NCI-H82 treated with DMSO at 0.1 percent for 48 hours (cell line): ENCODE measurements around the gene C2CD2.

Experiments used
- DNase-seq: peaks from one replicate; lab custom pipeline; 2025; ENCODE audit not compliant: unreplicated experiment; lab: John Stamatoyannopoulos, UW

C2CD2 gene

DNA sequence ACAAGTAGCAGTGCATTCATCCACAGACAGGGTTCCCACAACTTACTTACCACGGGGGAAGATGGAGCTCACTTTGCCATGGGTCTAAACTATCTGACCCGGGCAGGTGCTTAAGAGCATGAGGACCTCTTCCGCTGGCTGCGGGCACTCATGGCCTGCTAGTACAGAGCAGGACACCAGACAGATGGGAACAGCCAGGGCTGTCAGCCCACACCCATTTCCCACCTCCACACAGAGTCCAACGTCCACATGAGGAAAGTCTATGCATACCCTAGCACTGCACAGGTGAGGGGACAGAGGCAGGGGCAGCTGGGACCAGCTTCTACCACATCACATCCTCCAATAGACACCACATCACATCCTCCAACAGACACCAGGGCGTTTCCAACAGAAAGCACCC, 38.9 kb downstream of the C2CD2 start:
- no peak for DNase-seq

DNA sequence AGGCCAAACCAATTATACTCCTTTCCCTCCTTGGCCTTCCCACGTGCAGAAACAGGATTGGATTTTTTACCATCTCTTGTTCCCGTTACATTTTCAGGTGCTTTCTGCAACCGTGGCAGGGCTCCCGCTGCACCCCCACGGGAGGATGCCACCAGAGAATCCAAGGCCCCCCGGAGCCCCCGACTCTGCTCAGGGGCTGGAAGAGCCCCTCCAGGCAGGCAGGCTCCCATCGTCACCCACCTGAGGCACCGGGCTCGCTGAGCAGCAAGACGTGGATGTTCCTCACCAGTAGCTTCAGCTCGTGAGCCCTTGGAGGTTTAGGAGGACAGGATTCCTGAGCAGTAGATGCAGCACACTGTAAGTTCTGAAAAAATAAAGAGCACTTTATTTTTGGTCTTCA, 39.5 kb downstream of the C2CD2 start:
- no peak for DNase-seq

DNA sequence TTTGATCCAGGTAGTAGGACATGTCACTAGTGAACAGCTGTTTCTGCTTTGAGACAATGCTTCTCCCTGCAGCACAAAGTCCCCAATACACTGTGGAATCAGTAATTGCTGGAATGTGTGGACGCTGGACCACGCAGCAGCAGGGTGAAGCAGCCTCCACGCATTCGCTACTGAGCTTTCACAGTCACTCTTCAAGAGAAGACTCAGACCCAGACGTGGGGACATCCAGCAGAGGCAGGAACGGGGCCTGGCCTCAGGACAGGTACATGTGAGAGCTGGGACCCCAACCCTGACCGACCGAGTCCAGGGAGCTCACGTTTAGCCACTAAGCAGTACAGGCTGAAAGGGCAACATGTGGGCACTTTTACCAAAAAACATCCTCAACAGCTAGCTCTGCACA, 40.6 kb downstream of the C2CD2 start:
- no peak for DNase-seq

DNA sequence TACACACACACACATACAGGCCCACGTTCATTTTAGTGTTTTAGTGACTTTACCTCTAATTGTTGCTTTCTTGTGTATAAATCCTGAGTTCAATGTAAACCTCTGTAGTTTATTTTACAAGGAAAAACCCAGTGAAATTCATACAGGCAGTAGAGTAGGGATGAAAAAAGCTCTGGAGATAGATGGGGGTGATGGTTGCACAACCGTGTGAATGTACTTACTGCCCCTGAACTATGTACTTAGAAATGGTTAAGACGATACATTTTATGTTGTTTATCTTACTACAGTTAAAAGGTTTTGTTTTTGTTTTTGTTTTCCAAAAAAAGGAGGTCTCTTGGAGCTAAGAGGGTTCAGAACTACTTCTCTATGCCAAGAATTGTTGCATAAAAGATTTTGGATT, 45.0 kb downstream of the C2CD2 start:
- no peak for DNase-seq

DNA sequence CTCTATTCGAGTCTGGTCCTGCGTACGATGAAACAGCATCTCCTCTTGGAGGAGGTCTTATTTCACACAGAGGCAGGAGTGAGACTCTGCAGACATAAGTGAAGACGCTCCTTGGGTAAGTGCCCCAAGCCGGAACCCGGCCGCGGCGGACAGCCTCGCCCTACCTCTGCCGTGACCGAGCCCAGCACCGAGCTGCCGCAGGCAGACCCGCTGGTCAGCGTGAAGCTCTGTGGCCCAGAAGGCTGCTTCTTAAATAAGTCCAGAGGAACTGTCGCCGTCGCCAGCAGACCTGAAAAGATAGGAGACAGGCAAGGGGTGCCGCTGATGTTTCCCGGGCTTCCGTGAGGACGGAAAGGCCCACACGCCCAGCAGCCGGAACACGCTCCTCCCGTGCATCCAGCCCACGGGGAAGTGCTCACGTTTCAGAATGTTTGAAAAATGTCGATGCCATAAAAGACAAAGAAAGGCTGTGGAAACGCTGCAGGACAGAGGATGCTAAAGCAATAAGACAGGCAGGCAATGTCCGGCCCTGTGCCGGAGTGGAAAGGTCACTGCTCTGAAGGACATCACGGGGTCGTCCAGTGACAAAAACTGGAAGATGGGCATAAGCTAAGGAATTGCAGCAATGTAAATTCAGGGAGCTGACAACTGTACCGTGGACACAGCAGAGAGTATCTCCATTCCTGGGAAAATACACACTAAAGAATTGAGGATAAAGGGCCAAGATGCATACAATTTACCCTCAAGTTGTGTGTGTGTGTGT, 46.1 kb downstream of the C2CD2 start:
- no peak for DNase-seq

DNA sequence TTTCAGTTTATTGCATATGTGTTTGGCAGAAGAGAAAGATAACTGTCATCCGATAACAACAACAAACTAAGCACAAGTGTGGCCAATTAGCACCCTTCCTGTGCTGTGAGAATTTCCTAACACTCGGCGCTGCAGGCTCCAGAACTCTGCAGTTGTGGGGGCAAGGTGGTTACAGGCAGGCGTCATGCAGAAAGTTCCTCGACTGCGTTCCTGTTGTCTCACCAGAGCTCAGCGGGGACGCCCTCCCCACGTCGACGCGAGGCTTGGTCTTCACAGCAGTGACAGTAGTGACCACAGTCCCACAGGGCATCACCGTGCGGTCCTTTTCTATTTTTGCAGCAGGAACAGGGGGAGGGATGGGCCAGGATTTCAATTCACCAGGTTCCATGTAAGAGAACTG, 47.0 kb downstream of the C2CD2 start:
- DNase-seq = no peak

DNA sequence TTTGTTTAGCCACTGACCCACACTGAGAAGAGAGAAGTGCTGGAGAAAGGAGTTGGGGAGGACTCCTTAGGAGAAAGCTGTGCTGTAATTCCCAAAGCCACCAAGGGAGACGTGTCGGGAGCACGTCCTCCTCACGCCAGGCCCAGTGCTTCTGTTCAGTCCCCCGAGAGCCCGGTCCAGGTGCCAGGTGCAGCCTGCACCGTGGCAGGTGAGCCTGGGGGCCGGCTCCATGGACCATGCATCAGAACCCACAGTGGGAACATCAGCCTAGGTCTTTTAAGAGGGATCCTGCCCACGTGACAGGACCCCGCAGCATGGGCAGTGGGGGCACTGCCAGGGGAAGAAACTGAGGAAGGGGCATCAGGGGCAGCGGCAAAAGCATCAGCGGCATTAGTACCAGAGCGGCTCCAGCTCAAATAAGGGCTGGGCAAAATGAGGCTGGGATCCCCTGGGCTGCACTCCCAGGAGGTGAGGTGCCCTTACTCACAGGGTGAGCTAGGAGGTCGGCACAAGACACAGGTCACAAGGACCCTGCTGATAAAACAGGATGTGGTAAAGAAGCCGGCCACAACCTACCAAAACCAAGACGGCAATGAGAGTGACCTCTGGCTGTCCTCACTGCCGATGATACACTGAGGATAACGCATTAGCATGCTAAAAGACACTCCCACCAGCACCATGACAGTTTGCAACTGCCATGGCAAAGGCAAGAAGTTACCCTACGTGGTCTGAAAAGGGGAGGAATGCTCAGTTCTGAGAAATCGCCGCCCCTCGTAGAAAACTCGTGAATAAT, 50.1 kb downstream of the C2CD2 start:
- DNase-seq = no peak

DNA sequence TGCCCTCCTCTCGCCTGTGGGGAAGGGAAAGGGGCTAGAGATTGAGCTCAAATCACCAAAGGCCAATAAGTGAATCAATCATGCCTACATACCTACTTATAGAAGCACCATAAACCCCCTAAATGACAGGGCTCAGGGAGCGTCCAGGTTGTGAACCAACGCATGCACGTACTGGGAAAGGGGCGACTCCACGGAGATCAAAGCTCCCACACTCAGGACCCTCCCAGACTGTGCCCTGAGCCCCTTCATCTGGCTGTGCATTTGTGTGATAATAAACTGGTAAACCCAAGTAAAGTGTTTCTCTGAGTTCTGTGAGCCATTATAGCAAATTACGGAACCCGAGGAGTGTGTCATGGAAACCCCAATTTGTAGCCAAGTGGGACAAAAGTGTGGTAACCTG, 50.9 kb downstream of the C2CD2 start:
- DNase-seq = no peak

DNA sequence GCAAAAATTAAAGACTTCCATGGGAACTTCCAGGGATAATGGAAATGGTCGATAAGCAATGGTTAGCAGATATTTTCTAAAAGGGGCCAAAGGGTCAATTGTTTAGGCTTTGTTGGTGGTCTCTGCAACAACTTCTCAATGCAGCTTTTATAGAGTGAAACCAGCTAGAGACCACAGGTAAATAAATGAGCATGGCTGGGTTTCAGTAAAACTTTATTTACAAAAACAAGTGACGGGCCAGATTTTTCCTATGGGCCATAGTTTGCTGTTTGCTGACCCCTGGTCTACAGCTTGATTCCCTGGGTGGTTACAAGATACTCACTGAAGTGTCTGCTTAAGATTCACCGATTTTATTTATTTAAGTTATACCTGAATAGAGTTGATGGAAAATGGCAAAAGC, 52.0 kb downstream of the C2CD2 start:
- no peak for DNase-seq

DNA sequence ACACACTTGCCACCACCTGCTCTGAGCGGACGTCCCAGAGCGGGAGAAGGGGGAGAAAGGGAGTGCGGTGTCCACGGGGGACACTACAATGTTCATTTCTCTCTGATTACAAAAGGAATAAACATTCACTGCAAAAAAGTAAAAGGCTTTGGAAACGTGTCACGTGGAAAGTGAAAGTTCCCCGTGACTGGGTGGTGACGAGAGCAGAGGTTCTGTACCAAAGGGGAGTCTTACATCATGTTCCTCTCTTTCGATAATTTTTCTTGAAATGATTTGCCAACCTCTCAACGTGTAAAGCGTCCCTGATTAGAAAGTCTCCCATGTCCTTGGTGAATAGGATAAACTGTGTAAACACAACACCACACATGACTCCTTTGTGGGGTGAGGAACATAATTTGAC, 52.7 kb downstream of the C2CD2 start:
- DNase-seq = no peak

DNA sequence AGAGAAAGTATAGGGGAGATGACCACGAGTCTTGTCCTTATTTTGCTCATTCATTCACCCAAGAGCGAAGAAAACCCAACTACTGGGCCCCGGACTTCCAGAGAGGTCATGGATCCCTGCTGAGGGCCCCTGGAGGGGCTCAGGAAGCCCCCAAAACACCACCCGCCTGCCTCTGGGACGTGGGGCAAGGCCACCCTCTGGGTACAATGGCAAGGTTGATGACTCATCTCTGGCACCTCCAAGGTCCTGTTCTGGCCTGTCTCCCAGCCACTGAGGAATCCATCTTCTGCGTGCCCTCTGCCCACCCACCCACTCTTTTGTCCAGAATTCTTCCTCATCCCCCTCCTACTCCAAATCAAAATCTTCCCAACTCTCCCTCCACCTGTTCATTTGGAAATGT, 53.4 kb downstream of the C2CD2 start:
- DNase-seq = no peak

DNA sequence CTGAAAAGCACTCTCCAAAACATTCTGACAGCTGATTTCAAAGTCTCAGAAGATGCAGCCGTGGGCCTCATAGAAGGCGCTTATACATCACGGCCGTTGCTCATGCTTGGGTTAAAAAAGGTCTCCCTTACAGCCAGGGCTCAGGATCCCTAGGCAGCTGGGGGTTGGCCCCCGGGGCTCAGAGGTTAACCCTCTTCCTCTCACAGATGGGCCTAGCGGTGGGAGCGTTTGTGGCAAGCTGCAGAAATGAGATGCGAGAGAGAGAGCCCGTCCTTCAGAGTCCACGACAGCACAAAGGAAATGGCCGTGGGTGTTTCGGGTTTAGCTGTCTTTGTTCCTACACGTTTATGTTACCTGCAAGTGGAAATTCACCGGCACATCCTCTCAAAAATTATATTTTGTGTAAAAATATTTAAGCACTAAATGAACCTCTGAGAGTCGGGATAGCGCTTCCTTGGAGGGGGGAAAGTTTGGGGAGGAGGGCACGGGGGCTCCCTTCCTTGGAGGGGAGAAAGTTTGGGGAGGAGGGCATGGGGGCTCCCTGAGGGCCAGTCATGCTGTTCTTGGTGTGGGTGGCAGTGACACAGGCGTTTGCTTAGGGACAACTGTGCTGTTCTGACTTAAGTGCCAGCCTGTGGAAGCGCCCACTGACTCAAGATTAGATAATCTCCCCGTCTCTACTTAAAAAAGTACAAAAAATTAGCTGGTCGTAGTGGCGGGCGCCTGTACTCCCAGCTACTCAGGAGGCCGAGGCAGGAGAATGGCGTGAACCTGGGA, 54.2 kb downstream of the C2CD2 start:
- no peak for DNase-seq

DNA sequence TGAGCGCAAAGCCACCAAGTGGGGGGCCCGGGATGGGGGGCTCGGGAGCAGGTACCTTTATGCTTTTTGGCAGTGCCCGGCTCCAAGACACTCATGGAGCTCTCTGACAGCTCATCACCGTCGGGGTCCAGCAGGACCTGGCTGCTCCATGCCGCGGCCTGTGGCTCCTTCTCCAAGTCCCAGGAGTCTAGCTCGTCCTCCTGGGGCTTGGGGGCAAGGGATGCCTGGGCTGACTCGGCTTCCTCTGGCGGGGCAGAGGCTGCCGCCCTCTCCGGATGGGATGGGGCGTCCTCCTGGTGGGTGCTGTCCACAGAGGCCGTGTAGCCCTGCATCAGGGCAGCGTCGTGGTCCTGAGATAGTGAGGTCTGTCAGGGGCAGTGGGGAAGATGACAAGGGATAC, 54.8 kb downstream of the C2CD2 start:
- DNase-seq = no peak

DNA sequence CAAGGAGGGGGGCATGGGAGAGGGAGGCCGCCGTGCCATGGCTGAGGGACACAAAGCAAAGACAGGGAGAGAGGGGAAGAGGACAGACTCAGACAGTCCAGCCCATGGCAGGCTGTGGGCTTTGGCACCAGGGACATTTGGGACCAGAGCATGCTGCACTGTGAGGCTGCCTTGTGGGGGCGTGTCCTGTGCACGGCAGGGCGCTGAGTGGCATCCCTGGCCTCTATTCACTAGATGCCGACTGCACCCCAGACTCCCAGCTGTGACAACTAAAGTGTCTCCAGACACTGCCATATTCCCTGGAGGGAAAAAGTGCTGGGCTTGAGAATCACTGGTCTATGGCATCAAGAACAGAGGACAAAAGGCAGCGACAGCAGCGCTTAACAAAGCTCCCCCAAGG, 56.1 kb downstream of the C2CD2 start:
- no peak for DNase-seq

DNA sequence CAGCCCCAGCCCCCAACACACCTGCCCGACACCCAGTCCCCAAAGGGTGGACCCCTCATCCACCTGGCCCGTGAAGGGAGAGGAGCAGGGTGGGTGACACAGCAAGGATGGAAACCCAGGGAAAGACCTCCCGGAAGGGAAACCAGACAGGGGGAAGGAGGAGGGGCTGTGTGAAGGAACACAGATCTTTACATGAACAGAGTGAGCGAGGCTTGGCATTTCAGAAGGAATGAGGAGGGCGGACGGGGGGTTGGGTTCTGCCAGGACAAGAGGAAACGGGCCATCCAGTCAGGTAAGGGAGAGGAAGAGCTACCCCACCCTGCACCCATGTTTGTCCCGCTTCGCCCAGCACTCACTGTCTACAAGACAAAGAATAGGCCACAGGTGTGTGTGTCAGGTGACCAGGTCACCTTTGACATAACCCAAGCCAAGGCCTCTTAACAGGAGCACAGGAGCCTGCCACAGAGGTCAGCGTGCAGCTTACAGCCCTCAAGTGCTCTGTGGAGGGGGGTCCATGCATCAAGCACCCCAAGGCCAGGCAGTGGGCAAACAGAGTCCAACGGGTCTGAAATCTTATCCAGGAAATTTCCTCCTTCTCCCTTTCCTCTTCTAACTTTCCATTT, 56.7 kb downstream of the C2CD2 start:
- DNase-seq = no peak

DNA sequence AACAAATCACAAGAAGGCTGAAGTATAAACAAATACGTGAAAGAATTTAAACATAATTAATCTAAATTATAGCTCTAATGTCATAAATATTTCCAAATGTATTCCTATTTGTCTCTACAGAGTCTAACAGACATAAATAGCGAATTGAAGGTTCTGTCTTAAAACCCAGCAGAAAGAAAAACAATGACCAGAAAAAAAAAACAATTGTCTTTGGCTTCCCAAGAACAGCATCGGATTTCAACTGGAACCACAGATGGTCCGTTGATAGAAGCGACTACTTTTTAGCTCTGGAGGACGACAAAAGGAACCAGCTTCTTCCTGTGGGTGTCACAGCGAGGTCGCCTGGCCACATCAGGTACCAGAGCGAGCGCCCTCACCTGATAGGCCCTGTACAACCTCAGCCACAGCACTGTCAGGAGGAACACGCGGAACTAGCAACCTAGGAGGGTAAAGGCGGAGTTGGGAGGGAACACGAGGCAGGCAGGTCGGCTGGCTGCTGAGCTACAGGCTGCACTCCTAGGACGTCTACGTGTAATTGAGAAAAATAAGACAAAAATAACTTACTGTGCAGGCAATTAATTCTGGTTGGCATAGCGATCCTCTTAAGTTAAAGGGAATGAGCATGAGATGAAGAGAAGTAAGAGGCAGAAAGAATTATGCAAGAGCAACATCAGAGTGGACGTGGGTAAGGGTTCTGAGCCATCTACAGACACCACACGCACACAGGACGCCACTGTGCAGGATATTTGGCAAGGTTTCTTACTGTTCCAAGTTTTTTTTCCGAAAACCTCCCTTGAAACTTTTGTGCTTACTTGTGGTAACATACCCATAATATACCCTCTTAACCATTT, 58.0 kb downstream of the C2CD2 start:
- DNase-seq = no peak

DNA sequence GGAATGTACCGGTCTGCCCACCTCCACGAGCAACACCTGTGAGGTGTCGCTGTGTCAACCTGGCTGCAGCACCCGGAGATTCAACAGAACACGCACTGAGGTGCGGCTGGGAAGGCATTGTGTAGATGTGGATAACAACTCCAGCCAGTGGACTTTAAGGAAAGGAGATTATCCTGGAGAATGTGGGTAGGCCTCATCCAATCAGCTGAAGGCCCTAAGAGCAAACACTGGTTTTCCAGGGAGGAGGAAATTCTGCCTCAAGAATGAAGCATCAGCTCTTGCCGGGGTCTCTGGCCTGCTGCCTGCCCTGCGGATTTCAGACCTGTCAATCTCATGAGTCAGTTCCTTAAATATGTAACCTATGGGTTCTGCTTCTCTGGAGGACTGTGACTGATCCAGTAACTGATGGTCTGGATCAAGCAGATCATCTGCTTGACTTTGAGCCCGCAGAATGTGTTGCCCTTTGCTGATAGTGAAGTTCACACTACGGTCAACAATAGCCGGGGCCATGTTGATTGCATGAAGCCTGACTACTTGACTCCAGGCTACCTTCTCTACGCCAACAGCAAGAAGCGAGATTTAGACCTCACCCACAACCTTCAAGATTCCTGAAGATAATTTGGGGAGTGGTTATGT, 58.8 kb downstream of the C2CD2 start:
- no peak for DNase-seq

DNA sequence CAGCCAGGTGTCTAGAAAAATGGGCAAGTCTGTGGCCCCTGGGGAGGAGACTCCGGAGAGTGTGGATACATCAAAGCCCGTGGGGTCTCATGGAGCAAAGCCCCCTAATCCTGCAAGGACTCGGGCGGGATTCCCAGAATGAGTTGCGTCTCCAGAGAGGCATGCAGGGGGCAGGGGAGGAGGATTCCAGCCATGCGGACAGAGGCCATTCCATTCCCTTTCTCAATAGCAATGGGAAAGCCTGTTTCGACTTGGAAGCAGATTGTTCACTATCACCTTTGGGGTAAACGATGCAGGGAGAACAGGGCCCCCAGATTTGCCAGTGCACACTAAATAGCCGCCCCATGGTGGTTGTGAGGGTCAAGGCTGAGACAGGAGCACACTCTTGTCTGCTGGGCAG, 59.3 kb downstream of the C2CD2 start:
- no peak for DNase-seq

DNA sequence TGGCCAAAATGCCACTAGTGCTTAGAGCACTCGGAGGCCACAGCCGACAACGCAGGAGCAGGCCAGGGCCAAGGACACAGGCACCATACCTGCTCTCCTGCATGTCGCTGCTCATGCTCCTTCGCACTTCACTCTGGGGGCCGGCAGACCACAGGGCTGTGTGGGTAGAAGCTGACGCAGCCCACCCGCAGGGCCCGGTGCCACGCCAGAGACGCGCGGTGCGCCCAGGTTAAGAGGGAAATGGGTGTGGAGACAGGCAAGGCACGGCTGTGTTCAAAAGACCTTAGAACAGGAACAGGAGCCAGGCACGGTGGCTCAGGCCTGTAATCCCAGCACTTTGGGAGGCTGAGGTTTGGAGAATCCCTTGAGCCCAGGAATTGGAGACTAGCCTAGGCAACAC, 61.1 kb downstream of the C2CD2 start:
- DNase-seq = no peak

DNA sequence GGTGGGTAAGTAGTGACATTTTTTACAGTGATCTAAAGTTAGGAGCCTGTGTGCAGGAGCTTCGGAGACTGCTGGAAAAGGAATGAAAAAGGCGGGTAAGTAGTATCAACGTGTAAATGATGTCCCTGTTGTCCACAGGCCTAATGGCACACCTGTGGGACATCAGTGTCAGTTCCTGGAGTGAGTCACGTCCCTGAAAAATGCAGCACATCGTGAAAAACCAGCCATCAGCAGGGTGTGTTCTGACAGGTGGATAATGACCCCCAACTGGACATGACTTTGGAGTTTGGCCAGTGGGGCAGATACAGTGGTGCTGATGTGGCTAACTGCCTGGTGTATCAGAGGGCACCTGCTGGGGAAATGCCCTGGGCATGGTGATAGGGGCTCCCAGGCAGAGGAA, 62.7 kb downstream of the C2CD2 start:
- DNase-seq = no peak
